IgD-negative memory B cell (primary cell): ENCODE data around the gene EEF1AKMT4. TPM values are rescaled to one million over a fixed set of nuclear protein-coding genes. Genes with fewer than 3 reads are reported as not detected.

Experiments used
- H3K27ac Mint-ChIP-seq, 3 donors: one replicate each; pipeline ENCODE4 v1.8.0; 2020 to 2022; ENCODE audit warnings: mild to moderate bottlenecking in 3 of 3, mixed read lengths in 3 of 3, moderate library complexity in 1 of 3
- H3K27me3 Mint-ChIP-seq: one replicate; pipeline ENCODE4 v1.8.0; 2021; ENCODE audit warnings: mixed read lengths
- H3K36me3 Mint-ChIP-seq: one replicate; pipeline ENCODE4 v1.8.0; 2020; ENCODE audit warnings: mild to moderate bottlenecking, mixed read lengths
- H3K4me1 Mint-ChIP-seq, 3 donors: one replicate each; pipeline ENCODE4 v1.8.0; 2020 to 2022; ENCODE audit warnings: mixed read lengths in 3 of 3, mild to moderate bottlenecking in 1 of 3
- H3K4me3 Mint-ChIP-seq, 4 donors: one replicate each; pipeline ENCODE4 v1.8.0; 2020 to 2022; ENCODE audit warnings: mild to moderate bottlenecking in 4 of 4, mixed read lengths in 4 of 4, moderate library complexity in 3 of 4
- H3K9me3 Mint-ChIP-seq, 3 donors: one replicate each; pipeline ENCODE4 v1.8.0; 2020 to 2021; ENCODE audit warnings: mixed read lengths in 3 of 3, mild to moderate bottlenecking in 1 of 3
- polyA plus RNA-seq: library from polyadenylated mRNA; unstranded; fragments of 300-500 nt; fragmentation: Illumina TruSeq; gene quantifications from one replicate; pipeline ENCODE4 v1.2.3, GENCODE V29; 2021

The EEF1AKMT4 gene
- polyA plus RNA-seq, 1 donor from 2014 or later, result 3.2 TPM

DNA sequence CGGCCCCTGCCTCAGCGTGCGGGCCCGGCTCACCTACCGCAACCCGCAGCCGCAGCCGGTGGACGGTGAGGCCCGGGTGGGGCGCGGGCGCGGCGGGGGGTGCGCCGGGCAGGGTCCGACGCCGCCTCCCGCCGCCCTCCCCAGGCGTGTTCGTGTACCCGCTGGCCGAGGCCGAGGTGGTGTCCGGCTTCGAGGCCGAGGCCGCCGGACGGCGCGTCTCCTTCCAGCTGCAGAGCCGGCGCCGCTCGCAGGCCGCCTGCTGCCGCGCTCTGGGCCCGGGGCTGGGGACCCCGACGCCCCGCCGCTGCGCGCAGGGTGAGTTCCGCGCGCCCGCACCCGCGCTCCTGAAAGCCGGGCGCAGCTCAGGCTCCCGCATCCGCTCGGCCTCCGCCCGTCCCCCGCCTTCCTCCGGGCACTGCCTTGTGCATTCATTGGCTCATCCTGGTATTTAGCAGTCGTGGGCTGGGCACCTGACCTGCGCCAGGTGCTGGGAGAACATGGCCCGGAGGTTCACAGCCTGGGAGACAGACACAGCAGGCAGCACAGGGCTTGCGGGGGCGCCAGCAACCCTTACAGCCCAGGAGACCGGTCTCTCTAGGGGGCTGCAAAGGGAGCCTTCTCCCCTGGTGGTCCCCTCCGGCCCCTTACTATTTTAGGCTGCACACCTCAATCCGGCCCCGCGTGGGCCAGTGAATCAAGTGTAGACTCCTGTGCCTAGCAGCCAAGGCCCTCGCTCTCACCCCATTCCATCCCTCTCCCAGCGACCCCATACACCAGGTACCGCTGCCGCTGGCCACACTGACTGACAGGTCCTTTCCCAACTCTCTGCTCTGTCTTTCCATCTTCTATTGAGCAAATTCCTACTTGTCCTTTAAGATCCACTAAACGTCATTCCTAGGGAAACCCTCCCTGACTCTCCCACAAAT, 18.6 kb upstream of the EEF1AKMT4 start:
- Mint-ChIP-seq H3K4me1 (peaks cover 0 to 9% (median 3%) of the 10 kb centered on the region in 3 donors), H3K36me3 (no peaks in the 10 kb centered on the region), H3K27ac (no peak overlapping the region), H3K4me3 (peak overlapping the region; percentile 71 to 95 (median 81)), H3K9me3 (no peaks in the 10 kb centered on the region), H3K27me3 (peaks cover 43% of the 10 kb centered on the region)

DNA sequence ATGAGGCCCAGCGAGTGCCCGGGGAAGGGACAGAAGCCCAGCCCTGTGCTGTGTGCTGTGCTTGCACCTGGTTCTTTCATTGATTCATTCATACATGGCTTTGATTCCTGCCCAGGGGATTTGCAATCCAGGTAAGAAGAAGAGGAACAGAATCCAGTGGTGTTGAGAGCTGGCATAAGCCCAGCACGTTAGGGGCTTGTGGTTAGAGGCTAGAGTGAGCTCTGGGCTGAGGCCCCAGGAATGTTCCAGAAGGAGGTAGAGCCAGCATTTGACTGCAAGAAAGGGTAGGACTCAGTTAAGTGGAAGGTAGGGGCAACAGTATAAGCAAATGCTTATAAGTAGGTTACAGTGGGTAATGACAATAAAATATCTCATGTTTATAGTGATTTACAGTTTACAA, 17.8 kb upstream of the EEF1AKMT4 start:
- Mint-ChIP-seq H3K27me3 (peaks cover 39% of the 10 kb centered on the region), H3K27ac (no peak overlapping the region), H3K36me3 (no peaks in the 10 kb centered on the region), H3K4me1 (peaks cover 0 to 9% (median 3%) of the 10 kb centered on the region in 3 donors), H3K9me3 (no peaks in the 10 kb centered on the region), H3K4me3 (peak overlapping the region in 2 of 4 donors; percentile 71 to 87)

DNA sequence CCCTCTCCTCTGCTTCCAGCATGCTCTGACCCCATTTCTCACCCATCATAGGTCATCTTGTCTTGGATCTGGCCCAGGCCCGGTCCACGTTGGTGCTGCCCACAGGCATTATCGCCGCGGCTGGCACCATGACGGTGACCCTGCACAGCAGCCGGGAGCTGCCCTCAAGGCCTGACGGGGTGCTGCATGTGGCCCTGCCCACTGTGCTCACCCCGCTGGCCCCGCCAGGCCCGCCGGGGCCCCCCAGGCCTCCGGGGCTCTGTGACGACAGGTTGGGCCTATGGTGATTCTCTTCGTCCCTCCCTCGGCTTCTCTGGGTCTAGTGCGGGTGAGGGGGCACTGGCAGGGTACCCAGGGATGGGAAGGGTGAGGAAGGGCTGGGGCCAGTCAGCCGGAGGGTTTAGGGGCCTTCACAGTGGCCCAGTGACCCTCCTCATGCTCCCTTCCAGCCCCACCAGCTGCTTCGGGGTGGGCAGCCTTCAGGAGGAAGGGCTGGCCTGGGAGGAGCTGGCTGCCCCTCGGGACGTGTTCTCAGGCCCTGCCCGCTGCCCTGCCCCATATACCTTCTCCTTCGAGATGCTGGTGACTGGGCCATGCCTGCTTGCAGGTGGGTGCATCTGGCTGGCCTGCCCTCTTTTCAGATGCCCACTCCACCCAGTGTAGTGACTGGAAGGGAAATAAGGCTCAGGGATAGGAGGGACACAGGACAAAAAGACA, 16.2 kb upstream of the EEF1AKMT4 start:
- Mint-ChIP-seq H3K4me1 (peaks cover 0 to 9% (median 3%) of the 10 kb centered on the region in 3 donors), H3K9me3 (no peaks in the 10 kb centered on the region), H3K4me3 (peak overlapping the region in 1 of 4 donors; percentile 17), H3K27me3 (peaks cover 30% of the 10 kb centered on the region), H3K27ac (no peak overlapping the region), H3K36me3 (no peaks in the 10 kb centered on the region)

DNA sequence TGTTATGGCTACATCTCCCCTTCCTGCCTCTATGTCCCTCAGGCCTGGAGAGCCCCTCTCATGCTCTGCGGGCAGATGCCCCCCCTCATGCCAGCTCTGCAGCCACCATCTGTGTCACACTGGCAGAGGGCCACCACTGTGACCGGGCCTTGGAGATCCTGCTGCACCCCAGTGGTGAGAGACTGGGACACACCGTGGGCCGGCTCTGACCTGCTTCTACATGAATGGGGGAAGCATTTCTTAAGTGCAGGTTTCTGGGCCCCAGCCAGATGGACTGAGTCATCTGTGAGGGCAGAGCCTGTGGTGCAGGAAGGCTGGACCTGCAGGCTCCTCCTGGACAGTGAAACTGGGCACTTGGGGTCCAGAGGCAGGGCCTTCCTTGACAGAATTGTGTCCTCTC, 15.2 kb upstream of the EEF1AKMT4 start:
- peaks cover 0 to 7% (median 2%) of the 10 kb centered on the region in 3 donors for H3K4me1 Mint-ChIP-seq
- no peak overlapping the region for H3K4me3 Mint-ChIP-seq
- H3K36me3 Mint-ChIP-seq, result no peaks in the 10 kb centered on the region
- H3K27me3 Mint-ChIP-seq, result peaks cover 24% of the 10 kb centered on the region
- no peaks in the 10 kb centered on the region for H3K9me3 Mint-ChIP-seq
- H3K27ac Mint-ChIP-seq, result no peak overlapping the region

DNA sequence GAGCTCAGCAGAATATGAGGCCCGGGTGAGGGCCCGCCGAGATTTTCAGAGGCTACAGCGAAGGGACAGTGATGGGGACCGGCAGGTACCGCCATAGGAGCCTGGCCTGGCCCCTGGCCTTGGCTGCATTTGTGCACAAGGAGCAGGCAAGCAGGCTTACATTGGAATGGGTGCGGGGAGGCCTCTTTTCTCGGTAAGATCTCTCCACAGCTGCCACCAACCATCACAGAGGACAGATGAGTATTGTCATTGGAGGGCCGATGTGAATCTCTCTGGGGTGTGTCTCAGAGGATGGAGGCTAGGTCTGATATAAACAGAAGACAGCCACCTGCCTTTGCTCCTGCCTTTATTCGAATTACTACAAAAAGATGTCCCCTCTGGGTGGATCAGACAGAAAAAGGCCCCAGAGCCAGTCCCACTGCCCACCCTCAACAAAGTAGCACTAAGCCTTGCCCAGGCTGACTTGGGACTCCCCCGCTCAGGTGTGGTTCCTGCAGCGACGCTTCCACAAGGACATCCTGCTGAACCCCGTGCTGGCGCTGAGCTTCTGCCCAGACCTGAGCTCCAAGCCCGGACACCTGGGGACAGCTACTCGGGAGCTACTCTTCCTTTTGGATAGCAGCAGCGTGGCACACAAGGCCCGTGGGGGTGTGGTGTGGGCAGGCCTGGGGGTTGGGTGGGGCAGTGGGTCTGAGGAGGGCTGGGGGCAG, 14.6 kb upstream of the EEF1AKMT4 start:
- peaks cover 0 to 8% (median 2%) of the 10 kb centered on the region in 3 donors for H3K4me1 Mint-ChIP-seq
- no peaks in the 10 kb centered on the region for H3K36me3 Mint-ChIP-seq
- no peak overlapping the region for H3K27ac Mint-ChIP-seq
- no peaks in the 10 kb centered on the region for H3K9me3 Mint-ChIP-seq
- H3K27me3 Mint-ChIP-seq, result peaks cover 22% of the 10 kb centered on the region
- H3K4me3 Mint-ChIP-seq, result no peak overlapping the region

DNA sequence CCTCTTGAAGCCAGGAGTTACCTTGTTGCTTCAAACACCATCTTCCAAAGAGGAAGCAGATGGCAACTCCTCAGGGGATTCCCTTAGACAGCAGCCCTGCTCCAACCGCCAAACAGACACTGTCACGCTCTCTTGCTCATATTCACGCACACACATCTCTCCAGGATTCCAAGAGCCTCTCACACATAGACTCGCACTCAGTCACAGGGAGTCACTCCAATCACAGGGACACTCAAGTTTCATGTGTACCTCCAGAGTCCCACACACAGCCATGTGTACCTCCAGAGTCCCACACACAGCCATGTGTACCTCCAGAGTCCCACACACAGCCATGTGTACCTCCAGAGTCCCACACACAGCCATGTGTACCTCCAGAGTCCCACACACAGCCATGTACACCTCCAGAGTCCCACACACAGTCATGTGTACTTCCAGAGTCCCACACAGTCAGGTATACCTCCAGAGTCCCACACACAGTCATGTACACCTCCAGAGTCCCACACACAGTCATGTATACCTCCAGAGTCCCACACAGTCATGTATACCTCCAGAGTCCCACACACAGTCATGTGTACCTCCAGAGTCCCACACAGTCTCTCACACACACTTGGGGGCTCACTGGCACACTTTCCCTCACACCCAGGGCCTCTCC, 14.0 kb upstream of the EEF1AKMT4 start:
- Mint-ChIP-seq H3K27ac (peak overlapping the region in 1 of 3 donors; percentile 53), H3K9me3 (no peaks in the 10 kb centered on the region), H3K36me3 (no peaks in the 10 kb centered on the region), H3K4me1 (peaks cover 0 to 9% (median 2%) of the 10 kb centered on the region in 3 donors), H3K4me3 (no peak overlapping the region), H3K27me3 (peaks cover 22% of the 10 kb centered on the region)

DNA sequence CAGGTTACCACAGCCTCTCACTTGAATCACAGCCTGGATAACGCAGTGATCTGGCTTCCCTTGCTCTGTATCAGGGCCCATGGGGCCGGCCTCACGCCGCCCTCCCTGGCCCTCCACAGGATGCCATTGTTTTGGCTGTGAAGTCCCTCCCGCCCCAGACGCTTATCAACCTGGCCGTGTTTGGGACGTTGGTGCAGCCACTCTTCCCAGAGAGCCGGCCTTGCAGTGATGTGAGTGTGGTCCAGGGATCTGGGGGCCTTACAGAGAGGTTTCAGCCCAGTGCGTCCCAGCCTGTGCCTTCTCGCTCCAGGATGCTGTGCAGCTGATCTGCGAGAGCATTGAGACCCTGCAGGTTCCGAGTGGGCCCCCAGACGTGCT, 13.4 kb upstream of the EEF1AKMT4 start:
- H3K4me1 Mint-ChIP-seq, result peaks cover 0 to 8% (median 0%) of the 10 kb centered on the region in 3 donors
- H3K27ac Mint-ChIP-seq, result peak overlapping the region in 1 of 3 donors; percentile 53
- no peaks in the 10 kb centered on the region for H3K36me3 Mint-ChIP-seq
- peaks cover 20% of the 10 kb centered on the region for H3K27me3 Mint-ChIP-seq
- no peak overlapping the region for H3K4me3 Mint-ChIP-seq
- H3K9me3 Mint-ChIP-seq, result no peaks in the 10 kb centered on the region

DNA sequence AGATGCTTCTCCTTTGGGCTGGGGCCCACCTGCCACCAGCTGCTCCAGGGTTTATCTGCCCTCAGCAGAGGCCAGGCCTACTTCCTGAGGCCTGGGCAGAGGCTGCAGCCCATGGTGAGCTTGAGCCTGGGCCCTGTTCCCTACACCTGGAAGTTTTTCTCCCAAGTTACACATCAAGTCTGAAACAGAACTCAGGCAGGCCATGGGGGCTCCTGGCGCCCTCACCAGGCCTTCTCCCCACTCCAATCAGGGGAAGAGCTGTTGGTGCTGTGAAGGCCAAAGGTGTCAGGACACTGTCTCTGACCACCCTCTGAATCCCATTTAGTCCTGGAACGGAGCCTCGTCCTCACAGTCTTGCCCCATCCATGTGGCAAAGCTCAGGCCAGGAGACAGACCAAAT, 12.8 kb upstream of the EEF1AKMT4 start:
- H3K36me3 Mint-ChIP-seq, result no peaks in the 10 kb centered on the region
- peaks cover 14% of the 10 kb centered on the region for H3K27me3 Mint-ChIP-seq
- no peak overlapping the region for H3K27ac Mint-ChIP-seq
- peaks cover 0 to 4% (median 0%) of the 10 kb centered on the region in 3 donors for H3K4me1 Mint-ChIP-seq
- H3K9me3 Mint-ChIP-seq, result no peaks in the 10 kb centered on the region
- H3K4me3 Mint-ChIP-seq, result no peak overlapping the region

DNA sequence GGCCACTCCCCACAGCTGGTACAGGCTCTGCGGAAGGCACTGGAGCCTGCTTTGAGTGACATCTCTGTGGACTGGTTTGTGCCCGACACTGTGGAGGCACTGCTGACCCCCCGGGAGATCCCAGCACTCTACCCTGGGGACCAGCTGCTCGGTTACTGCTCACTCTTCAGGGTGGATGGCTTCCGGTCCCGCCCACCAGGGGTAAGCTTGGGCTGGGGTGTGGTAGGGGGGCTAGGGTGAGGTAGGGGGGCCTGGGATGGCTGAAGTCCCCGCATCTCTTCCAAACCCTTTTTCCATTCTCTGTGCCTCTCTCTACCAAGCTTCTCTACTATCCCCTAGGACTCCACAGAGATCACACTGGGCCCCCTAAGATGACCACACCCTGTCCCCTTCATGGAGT, 12.3 kb upstream of the EEF1AKMT4 start:
- peaks cover 8% of the 10 kb centered on the region for H3K27me3 Mint-ChIP-seq
- H3K36me3 Mint-ChIP-seq, result no peaks in the 10 kb centered on the region
- H3K4me3 Mint-ChIP-seq, result no peak overlapping the region
- H3K4me1 Mint-ChIP-seq, result peaks cover 0 to 3% (median 0%) of the 10 kb centered on the region in 3 donors
- no peaks in the 10 kb centered on the region for H3K9me3 Mint-ChIP-seq
- no peak overlapping the region for H3K27ac Mint-ChIP-seq

DNA sequence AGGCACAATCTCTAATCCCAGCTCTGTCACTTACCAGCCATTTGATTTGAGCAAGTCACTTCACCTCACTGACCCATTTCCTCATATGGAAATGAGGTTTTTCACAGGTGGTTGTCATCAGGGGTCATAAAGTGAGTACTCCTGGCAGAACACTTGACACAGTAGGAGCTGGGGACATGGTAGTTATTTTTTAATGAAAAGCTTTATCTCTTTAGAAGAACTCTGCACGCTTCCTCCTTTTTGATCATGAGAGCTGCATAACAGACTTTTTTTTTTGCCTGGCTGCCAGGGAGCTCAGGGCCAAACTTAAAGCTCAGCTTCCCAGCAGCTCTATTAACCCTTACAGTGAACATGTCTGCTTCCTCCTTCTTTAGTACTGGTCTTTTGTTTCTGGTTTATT, 11.7 kb upstream of the EEF1AKMT4 start:
- peaks cover 3% of the 10 kb centered on the region for H3K27me3 Mint-ChIP-seq
- H3K36me3 Mint-ChIP-seq, result peaks cover 2% of the 10 kb centered on the region
- no peak overlapping the region for H3K4me3 Mint-ChIP-seq
- no peak overlapping the region for H3K27ac Mint-ChIP-seq
- peaks cover 0 to 3% (median 0%) of the 10 kb centered on the region in 3 donors for H3K4me1 Mint-ChIP-seq
- H3K9me3 Mint-ChIP-seq, result no peaks in the 10 kb centered on the region

DNA sequence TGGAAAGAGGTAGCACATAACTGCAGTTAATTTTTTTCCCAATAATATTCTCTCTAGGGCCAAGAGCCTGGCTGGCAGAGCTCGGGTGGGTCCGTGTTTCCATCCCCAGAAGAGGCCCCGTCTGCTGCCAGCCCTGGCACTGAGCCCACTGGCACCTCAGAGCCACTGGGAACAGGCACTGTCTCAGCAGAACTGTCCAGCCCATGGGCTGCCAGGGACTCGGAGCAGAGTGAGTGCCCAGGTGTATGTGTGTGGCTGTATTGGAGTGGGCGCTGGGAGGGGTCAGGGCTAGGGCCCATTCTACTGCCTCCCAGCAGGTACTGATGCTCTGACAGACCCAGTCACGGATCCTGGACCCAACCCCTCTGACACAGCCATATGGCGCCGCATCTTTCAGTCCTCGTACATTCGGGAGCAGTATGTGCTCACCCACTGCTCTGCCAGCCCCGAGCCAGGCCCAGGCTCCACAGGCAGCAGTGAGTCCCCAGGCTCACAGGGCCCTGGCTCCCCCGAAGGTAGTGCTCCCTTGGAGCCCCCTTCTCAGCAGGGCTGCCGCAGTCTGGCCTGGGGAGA, 11.1 kb upstream of the EEF1AKMT4 start:
- no peaks in the 10 kb centered on the region for H3K9me3 Mint-ChIP-seq
- H3K27ac Mint-ChIP-seq, result no peak overlapping the region
- H3K4me3 Mint-ChIP-seq, result no peak overlapping the region
- H3K4me1 Mint-ChIP-seq, result peaks cover 0 to 3% (median 0%) of the 10 kb centered on the region in 3 donors
- peaks cover 2% of the 10 kb centered on the region for H3K36me3 Mint-ChIP-seq
- H3K27me3 Mint-ChIP-seq, result no peaks in the 10 kb centered on the region

DNA sequence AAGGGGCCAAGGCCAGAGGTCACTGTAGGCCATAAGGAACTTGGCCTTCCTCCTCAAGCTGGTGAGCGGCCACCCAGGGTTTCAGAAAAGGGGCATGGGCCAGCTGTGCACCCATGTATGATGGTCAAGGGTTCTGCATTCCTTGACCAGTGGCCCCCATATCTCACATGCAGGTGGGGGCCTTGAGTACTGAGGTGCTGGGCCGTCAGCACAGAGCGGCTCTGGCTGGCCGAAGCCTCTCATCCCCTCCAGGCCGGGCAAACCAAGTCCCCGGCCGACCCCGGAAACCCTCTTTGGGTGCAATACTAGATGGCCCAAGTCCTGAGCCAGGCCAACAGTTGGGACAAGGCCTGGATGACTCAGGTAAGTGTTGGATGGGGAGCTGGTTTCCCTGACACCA, 10.3 kb upstream of the EEF1AKMT4 start:
- Mint-ChIP-seq H3K27me3 (no peaks in the 10 kb centered on the region), H3K27ac (no peak overlapping the region), H3K4me1 (peaks cover 0 to 3% (median 0%) of the 10 kb centered on the region in 3 donors), H3K9me3 (no peaks in the 10 kb centered on the region), H3K4me3 (no peak overlapping the region), H3K36me3 (peaks cover 4% of the 10 kb centered on the region)

DNA sequence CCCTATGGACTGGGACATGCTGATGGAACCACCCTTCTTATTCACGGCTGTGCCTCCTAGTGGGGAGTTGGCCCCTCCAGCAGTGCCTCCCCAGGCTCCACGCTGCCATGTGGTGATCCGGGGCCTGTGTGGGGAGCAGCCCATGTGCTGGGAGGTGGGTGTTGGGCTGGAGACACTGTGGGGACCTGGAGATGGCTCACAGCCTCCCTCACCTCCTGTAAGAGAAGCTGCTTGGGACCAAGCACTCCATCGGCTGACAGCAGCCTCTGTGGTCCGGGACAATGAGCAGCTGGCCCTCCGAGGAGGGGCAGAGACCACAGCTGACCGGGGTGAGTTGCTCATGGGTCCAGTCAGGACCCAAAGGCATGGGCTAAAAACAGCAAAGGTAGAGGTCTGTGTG, 9.8 kb upstream of the EEF1AKMT4 start:
- H3K27me3 Mint-ChIP-seq, result no peaks in the 10 kb centered on the region
- peak overlapping the region in 1 of 4 donors; percentile 30 for H3K4me3 Mint-ChIP-seq
- H3K36me3 Mint-ChIP-seq, result peaks cover 4% of the 10 kb centered on the region
- peaks cover 0 to 3% (median 0%) of the 10 kb centered on the region in 3 donors for H3K4me1 Mint-ChIP-seq
- no peaks in the 10 kb centered on the region for H3K9me3 Mint-ChIP-seq
- H3K27ac Mint-ChIP-seq, result no peak overlapping the region
